HG02973 (cell line): ENCODE measurements around the gene HDAC4.

Experiments
- ATAC-seq: cut with Tn5 transposase; IDR thresholded peaks from one replicate; pipeline ENCODE4 v1.9.1; 2021; ENCODE audit warnings: moderate library complexity; ENCODE audit not compliant: unreplicated experiment

Gene HDAC4

GRCh38 chr2:239244625-239245024, 156.2 kb downstream of the HDAC4 start:
- no peak for ATAC-seq

GRCh38 chr2:239241431-239241960, 159.3 kb downstream of the HDAC4 start:
- ATAC-seq, result no peak

- no peak for ATAC-seq
Measured at GRCh38 chr2:239240414-239240881, 160.4 kb downstream of the HDAC4 start.

GRCh38 chr2:239239607-239240413, 161.0 kb downstream of the HDAC4 start:
- no peak for ATAC-seq

GRCh38 chr2:239238839-239239606, 161.8 kb downstream of the HDAC4 start:
- no peak for ATAC-seq

- ATAC-seq, result no peak
Measured at GRCh38 chr2:239238381-239238780, 162.4 kb downstream of the HDAC4 start.

GRCh38 chr2:239236808-239237205, 164.0 kb downstream of the HDAC4 start:
- ATAC-seq, result no peak

- ATAC-seq, result no peak
Measured at GRCh38 chr2:239236043-239236807, 164.6 kb downstream of the HDAC4 start.

- no peak for ATAC-seq
Measured at GRCh38 chr2:239235311-239235710, 165.5 kb downstream of the HDAC4 start.

- ATAC-seq, result no peak
Measured at GRCh38 chr2:239234191-239235175, 166.3 kb downstream of the HDAC4 start.

GRCh38 chr2:239233576-239233975, 167.2 kb downstream of the HDAC4 start:
- no peak for ATAC-seq

GRCh38 chr2:239232195-239232578, 168.6 kb downstream of the HDAC4 start:
- no peak for ATAC-seq

- ATAC-seq, result no peak
Measured at GRCh38 chr2:239231231-239232194, 169.3 kb downstream of the HDAC4 start.

- no peak for ATAC-seq
Measured at GRCh38 chr2:239230318-239231052, 170.3 kb downstream of the HDAC4 start.

GRCh38 chr2:239229545-239230279, 171.1 kb downstream of the HDAC4 start:
- no peak for ATAC-seq

- ATAC-seq, result no peak
Measured at GRCh38 chr2:239227661-239228371, 173.0 kb downstream of the HDAC4 start.
